Trophoblast cell (in vitro differentiated cells and primary cell): ENCODE data around the gene PTP4A2.

ENCODE experiments used
- DNase-seq, 2 donors: peaks; one replicate each; pipeline ENCODE4 v3.0.0-alpha.2; 2016
- H2AFZ ChIP-seq: 2 replicates; pipeline ENCODE4 v1.6.1; 2013; ENCODE audit warnings: low read length, moderate library complexity, mild to moderate bottlenecking; ENCODE audit not compliant: insufficient read depth, poor library complexity
- H2AK5ac ChIP-seq: 2 replicates; pipeline ENCODE4 v1.6.1; 2013; ENCODE audit warnings: mild to moderate bottlenecking, low read length
- H2BK120ac ChIP-seq: 2 replicates; pipeline ENCODE4 v1.6.1; 2013; ENCODE audit warnings: low read length, mild to moderate bottlenecking, moderate library complexity; ENCODE audit not compliant: insufficient read depth, poor library complexity
- H2BK12ac ChIP-seq: 2 replicates; pipeline ENCODE4 v1.6.1; 2013; ENCODE audit warnings: mild to moderate bottlenecking, low read length, moderate library complexity
- H2BK5ac ChIP-seq: 2 replicates; pipeline ENCODE4 v1.6.1; 2013; ENCODE audit warnings: low read length, low read depth, moderate library complexity, mild to moderate bottlenecking; ENCODE audit not compliant: poor library complexity
- H3K14ac ChIP-seq: 2 replicates; pipeline ENCODE4 v1.6.1; 2013; ENCODE audit warnings: mild to moderate bottlenecking, low read length
- H3K18ac ChIP-seq: 2 replicates; pipeline ENCODE4 v1.6.1; 2013; ENCODE audit warnings: mild to moderate bottlenecking, low read length
- H3K23ac ChIP-seq: 2 replicates; pipeline ENCODE4 v1.6.1; 2013; ENCODE audit warnings: low read length
- H3K27ac ChIP-seq: 2 replicates; pipeline ENCODE4 v1.5.1; 2013; ENCODE audit warnings: low read depth, mild to moderate bottlenecking, inconsistent platforms, low read length, moderate library complexity
- H3K27me3 ChIP-seq: 2 replicates; pipeline ENCODE4 v1.6.1; 2013; ENCODE audit warnings: inconsistent platforms, mild to moderate bottlenecking, low read length, moderate library complexity; ENCODE audit not compliant: insufficient read depth
- H3K36me3 ChIP-seq, 2 experiments: 1 replicate in 1 of 2; 2 replicates in 1 of 2; pipeline ENCODE4 v1.6.1; 2013; ENCODE audit warnings: low read length in 2 of 2, mild to moderate bottlenecking in 2 of 2, moderate library complexity in 1 of 2; ENCODE audit not compliant: insufficient read depth in 2 of 2, control insufficient read depth in 1 of 2
- H3K4ac ChIP-seq: 2 replicates; pipeline ENCODE4 v1.6.1; 2013; ENCODE audit warnings: low read depth, mild to moderate bottlenecking, low read length, moderate library complexity
- H3K4me1 ChIP-seq, 2 experiments: 1 replicate in 1 of 2; 2 replicates in 1 of 2; pipeline ENCODE4 v1.6.1; 2013; ENCODE audit warnings: low read length in 2 of 2, mild to moderate bottlenecking in 2 of 2, moderate library complexity in 1 of 2; ENCODE audit not compliant: insufficient read depth in 2 of 2, control insufficient read depth in 1 of 2
- H3K4me2 ChIP-seq: 2 replicates; pipeline ENCODE4 v1.6.1; 2013; ENCODE audit warnings: inconsistent platforms, mild to moderate bottlenecking, low read length, moderate library complexity
- H3K4me3 ChIP-seq: 2 replicates; pipeline ENCODE4 v1.5.1; 2013; ENCODE audit warnings: mild to moderate bottlenecking, low read depth, low read length, inconsistent platforms
- H3K79me1 ChIP-seq: one replicate; pipeline ENCODE4 v1.6.1; 2013; ENCODE audit warnings: low read length
- H3K79me2 ChIP-seq: 2 replicates; pipeline ENCODE4 v1.6.1; 2013; ENCODE audit warnings: low read length, mild to moderate bottlenecking; ENCODE audit not compliant: control insufficient read depth, insufficient read depth, poor library complexity
- H3K9ac ChIP-seq: 2 replicates; pipeline ENCODE4 v1.6.1; 2013; ENCODE audit warnings: mild to moderate bottlenecking, low read length
- H3K9me3 ChIP-seq: 2 replicates; pipeline ENCODE4 v1.6.1; 2013; ENCODE audit warnings: low read depth, mild to moderate bottlenecking, control low read depth, inconsistent platforms, low read length; ENCODE audit not compliant: insufficient read depth
- H4K12ac ChIP-seq: 2 replicates; pipeline ENCODE4 v1.6.1; 2013; ENCODE audit warnings: low read depth, mild to moderate bottlenecking, low read length, moderate library complexity
- H4K8ac ChIP-seq: 2 replicates; pipeline ENCODE4 v1.6.1; 2013; ENCODE audit warnings: low read depth, mild to moderate bottlenecking, low read length, moderate library complexity
- H4K91ac ChIP-seq: one replicate; pipeline ENCODE4 v1.6.1; 2013; ENCODE audit warnings: low read depth, mild to moderate bottlenecking, low read length, moderate library complexity
- WGBS: extraction: QIAGEN DNeasy Blood & Tissue Kit; methylation state at CpG from one replicate; pipeline ENCODE4 v1.1.7; 2013; ENCODE audit warnings: missing lambda C conversion rate; ENCODE audit not compliant: insufficient read length, insufficient coverage; ENCODE audit errors: extremely low coverage; 5-methylcytosine and 5-hydroxymethylcytosine counted together

Gene PTP4A2

GRCh38 chr1:31891280-31891679 lies 46.9 kb downstream of the PTP4A2 start:
- no peak overlapping the region for H4K12ac ChIP-seq
- no peak for DNase-seq
- no peak overlapping the region for H4K91ac ChIP-seq
- H3K4me1 ChIP-seq, result no peaks in the 10 kb centered on the region
- H4K8ac ChIP-seq, result no peak overlapping the region
- WGBS, result no CpG with 5 or more reads among the region's 3 CpGs
- H2BK120ac ChIP-seq, result no peak overlapping the region
- no peak overlapping the region for H2AFZ ChIP-seq
- H3K18ac ChIP-seq, result no peak overlapping the region
- H3K36me3 ChIP-seq, result no peaks in the 10 kb centered on the region
- H3K4ac ChIP-seq, result no peak overlapping the region
- H3K4me2 ChIP-seq, result no peak overlapping the region
- H2AK5ac ChIP-seq, result no peak overlapping the region
- H3K9ac ChIP-seq, result no peak overlapping the region
- no peak overlapping the region for H3K4me3 ChIP-seq
- no peak overlapping the region for H3K23ac ChIP-seq
- H3K79me1 ChIP-seq, result no peaks in the 10 kb centered on the region
- no peaks in the 10 kb centered on the region for H3K27me3 ChIP-seq
- H3K9me3 ChIP-seq, result no peaks in the 10 kb centered on the region
- H3K79me2 ChIP-seq, result no peaks in the 10 kb centered on the region
- H2BK5ac ChIP-seq, result no peak overlapping the region
- no peak overlapping the region for H3K14ac ChIP-seq
- H2BK12ac ChIP-seq, result no peak overlapping the region
- no peak overlapping the region for H3K27ac ChIP-seq

GRCh38 chr1:31888291-31888690 lies 49.9 kb downstream of the PTP4A2 start:
- Histone ChIP-seq H3K4ac (no peak overlapping the region), H3K4me2 (no peak overlapping the region), H3K27ac (no peak overlapping the region), H3K27me3 (no peaks in the 10 kb centered on the region), H2AFZ (no peak overlapping the region), H3K79me2 (no peaks in the 10 kb centered on the region), H2AK5ac (no peak overlapping the region), H3K4me1 (no peaks in the 10 kb centered on the region), H4K12ac (no peak overlapping the region), H3K23ac (no peak overlapping the region), H3K36me3 (no peaks in the 10 kb centered on the region), H2BK12ac (no peak overlapping the region), H3K9me3 (no peaks in the 10 kb centered on the region), H3K9ac (no peak overlapping the region), H2BK120ac (no peak overlapping the region), H3K79me1 (no peaks in the 10 kb centered on the region), H4K91ac (no peak overlapping the region), H4K8ac (no peak overlapping the region), H3K18ac (no peak overlapping the region), H3K4me3 (no peak overlapping the region), H3K14ac (no peak overlapping the region), H2BK5ac (no peak overlapping the region)
- no peak for DNase-seq
- WGBS, result no CpG with 5 or more reads among the region's 7 CpGs

DNA sequence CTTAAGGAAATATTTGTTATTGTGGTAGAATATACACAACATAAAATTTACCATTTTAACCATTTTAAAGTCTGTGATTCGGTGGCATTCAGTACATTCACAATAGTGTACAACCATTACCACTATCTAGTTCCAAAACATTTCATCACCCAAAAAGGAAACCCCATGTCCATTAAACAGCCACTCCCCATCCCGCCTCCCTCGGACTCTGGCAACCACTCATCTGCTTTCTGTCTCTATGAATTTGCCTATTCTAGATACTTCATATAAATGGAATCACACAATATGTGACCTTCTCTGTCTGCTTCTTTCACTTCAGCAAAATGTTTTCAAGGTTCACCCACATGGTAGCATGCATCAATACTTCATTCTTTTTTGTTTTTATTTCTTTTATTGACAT lies 51.3 kb downstream of the PTP4A2 start:
- H4K91ac ChIP-seq, result no peak overlapping the region
- H3K4me3 ChIP-seq, result no peak overlapping the region
- no peak overlapping the region for H3K18ac ChIP-seq
- no peak overlapping the region for H2BK12ac ChIP-seq
- no peak overlapping the region for H2AFZ ChIP-seq
- no peak overlapping the region for H3K9ac ChIP-seq
- no peaks in the 10 kb centered on the region for H3K79me1 ChIP-seq
- no peak overlapping the region for H2BK120ac ChIP-seq
- H3K4ac ChIP-seq, result no peak overlapping the region
- H3K79me2 ChIP-seq, result no peaks in the 10 kb centered on the region
- H3K4me2 ChIP-seq, result no peak overlapping the region
- H3K4me1 ChIP-seq, result no peaks in the 10 kb centered on the region
- no CpG with 5 or more reads among the region's 3 CpGs for WGBS
- no peak for DNase-seq
- H3K23ac ChIP-seq, result no peak overlapping the region
- H4K8ac ChIP-seq, result no peak overlapping the region
- no peak overlapping the region for H2AK5ac ChIP-seq
- no peaks in the 10 kb centered on the region for H3K9me3 ChIP-seq
- H3K14ac ChIP-seq, result no peak overlapping the region
- H4K12ac ChIP-seq, result no peak overlapping the region
- H3K36me3 ChIP-seq, result no peaks in the 10 kb centered on the region
- no peaks in the 10 kb centered on the region for H3K27me3 ChIP-seq
- no peak overlapping the region for H2BK5ac ChIP-seq
- no peak overlapping the region for H3K27ac ChIP-seq

DNA sequence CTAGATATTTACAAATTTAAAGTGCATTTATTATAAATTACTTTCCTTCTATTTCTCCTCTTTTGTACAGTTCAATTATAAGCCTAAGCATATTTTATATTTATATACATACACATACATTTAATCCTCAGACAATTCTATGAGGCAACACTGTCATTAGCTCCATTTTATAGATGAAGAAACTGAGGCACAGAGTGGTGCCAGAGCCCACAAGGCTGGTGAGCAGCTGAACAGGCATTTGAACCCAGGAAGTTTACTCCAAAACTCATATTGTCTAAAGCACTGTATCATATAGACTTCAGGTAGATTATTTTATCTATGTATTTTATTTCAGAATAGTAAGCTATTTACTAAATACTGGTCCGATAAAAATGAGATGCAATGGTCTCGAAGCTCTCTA lies 52.3 kb downstream of the PTP4A2 start:
- H3K4me3 ChIP-seq, result no peak overlapping the region
- H3K79me2 ChIP-seq, result no peaks in the 10 kb centered on the region
- H4K91ac ChIP-seq, result no peak overlapping the region
- no peak overlapping the region for H2BK5ac ChIP-seq
- H3K23ac ChIP-seq, result no peak overlapping the region
- H4K8ac ChIP-seq, result no peak overlapping the region
- H2BK12ac ChIP-seq, result no peak overlapping the region
- H3K36me3 ChIP-seq, result no peaks in the 10 kb centered on the region
- H3K27ac ChIP-seq, result no peak overlapping the region
- H4K12ac ChIP-seq, result no peak overlapping the region
- DNase-seq, result no peak
- H3K4ac ChIP-seq, result no peak overlapping the region
- H2BK120ac ChIP-seq, result no peak overlapping the region
- H3K27me3 ChIP-seq, result no peaks in the 10 kb centered on the region
- H3K4me1 ChIP-seq, result no peaks in the 10 kb centered on the region
- H2AFZ ChIP-seq, result no peak overlapping the region
- H3K4me2 ChIP-seq, result no peak overlapping the region
- H3K18ac ChIP-seq, result no peak overlapping the region
- H3K9me3 ChIP-seq, result no peaks in the 10 kb centered on the region
- no peak overlapping the region for H3K9ac ChIP-seq
- H3K79me1 ChIP-seq, result no peaks in the 10 kb centered on the region
- WGBS, result no CpG with 5 or more reads among the region's 2 CpGs
- no peak overlapping the region for H3K14ac ChIP-seq
- H2AK5ac ChIP-seq, result no peak overlapping the region
